GM12891 (cell line): ENCODE results near the gene DISP2.
A peak's percentile ranks its signal among the peaks of the same experiment; 100 is the strongest.

Experiments used
- DNase-seq: peaks from one replicate; pipeline ENCODE4 v3.0.0; 2011; ENCODE audit warnings: low spot score; ENCODE audit not compliant: insufficient read length
- FAIRE-seq: peaks from 2 replicates; lab custom pipeline; 2011; peaks lifted over from hg19 to GRCh38; lab: Jason Lieb, UNC
- PAX5 ChIP-seq: IDR thresholded peaks from 2 replicates; pipeline ENCODE4 v1.6.1; 2011; ENCODE audit warnings: low read length, moderate library complexity, mild to moderate bottlenecking; ENCODE audit not compliant: insufficient read depth, severe bottlenecking
- POLR2A ChIP-seq: IDR thresholded peaks from 2 replicates; pipeline ENCODE4 v1.6.1; 2011; ENCODE audit warnings: low read depth, low read length, control low read depth
- POLR2AphosphoS5 ChIP-seq: IDR thresholded peaks from 2 replicates; pipeline ENCODE4 v1.6.1; 2011; ENCODE audit warnings: low read depth, low read length, control low read depth
- POU2F2 ChIP-seq: IDR thresholded peaks from 2 replicates; pipeline ENCODE4 v1.6.1; 2011; ENCODE audit warnings: low read depth, mild to moderate bottlenecking, control low read depth, low read length, moderate library complexity
- SPI1 ChIP-seq: IDR thresholded peaks from 2 replicates; pipeline ENCODE4 v1.6.1; 2011; ENCODE audit warnings: low read depth, low read length, control low read depth
- TAF1 ChIP-seq: IDR thresholded peaks from 2 replicates; pipeline ENCODE4 v1.6.1; 2011; ENCODE audit warnings: low read depth, low read length, control low read depth

DISP2 gene

DNA sequence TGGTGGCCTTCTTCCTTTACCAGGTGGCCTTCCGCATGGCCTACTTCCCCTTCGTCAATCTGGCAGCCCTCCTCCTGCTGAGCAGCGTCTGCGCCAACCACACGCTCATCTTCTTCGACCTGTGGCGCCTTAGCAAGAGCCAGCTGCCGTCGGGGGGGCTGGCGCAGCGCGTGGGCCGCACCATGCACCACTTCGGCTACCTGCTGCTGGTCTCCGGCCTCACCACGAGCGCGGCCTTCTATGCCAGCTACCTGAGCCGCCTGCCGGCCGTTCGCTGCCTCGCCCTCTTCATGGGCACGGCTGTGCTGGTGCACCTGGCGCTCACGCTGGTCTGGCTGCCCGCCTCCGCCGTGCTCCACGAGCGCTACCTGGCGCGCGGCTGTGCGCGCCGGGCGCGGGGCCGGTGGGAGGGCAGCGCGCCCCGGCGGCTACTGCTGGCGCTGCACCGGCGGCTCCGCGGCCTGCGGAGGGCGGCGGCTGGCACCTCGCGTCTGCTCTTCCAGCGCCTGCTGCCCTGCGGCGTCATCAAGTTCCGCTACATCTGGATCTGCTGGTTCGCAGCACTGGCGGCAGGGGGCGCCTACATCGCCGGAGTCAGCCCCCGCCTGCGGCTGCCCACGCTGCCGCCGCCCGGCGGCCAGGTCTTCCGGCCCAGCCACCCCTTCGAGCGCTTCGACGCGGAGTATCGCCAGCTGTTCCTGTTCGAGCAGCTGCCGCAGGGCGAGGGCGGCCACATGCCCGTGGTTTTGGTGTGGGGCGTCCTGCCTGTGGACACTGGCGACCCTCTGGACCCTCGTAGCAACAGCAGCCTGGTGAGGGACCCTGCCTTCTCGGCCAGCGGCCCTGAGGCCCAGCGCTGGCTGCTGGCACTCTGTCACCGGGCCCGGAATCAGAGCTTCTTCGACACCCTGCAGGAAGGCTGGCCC lies 9.9 kb downstream of the DISP2 start:
- DNase-seq (peak; percentile 94), FAIRE-seq (peak; percentile 99)
- no peak for TF ChIP-seq POU2F2
- no peak for TF ChIP-seq POLR2A
- no peak for TF ChIP-seq TAF1
- TF ChIP-seq PAX5, result no peak
- TF ChIP-seq POLR2AphosphoS5, result no peak
- TF ChIP-seq SPI1, result no peak

- DNase-seq (no peak), FAIRE-seq (no peak)
- TF ChIP-seq POLR2A (no peak), PAX5 (no peak), POU2F2 (no peak), TAF1 (no peak), POLR2AphosphoS5 (no peak), SPI1 (no peak)
These were observed 10.9 kb downstream of the DISP2 start for GRCh38 chr15:40368719-40369473.

DNA sequence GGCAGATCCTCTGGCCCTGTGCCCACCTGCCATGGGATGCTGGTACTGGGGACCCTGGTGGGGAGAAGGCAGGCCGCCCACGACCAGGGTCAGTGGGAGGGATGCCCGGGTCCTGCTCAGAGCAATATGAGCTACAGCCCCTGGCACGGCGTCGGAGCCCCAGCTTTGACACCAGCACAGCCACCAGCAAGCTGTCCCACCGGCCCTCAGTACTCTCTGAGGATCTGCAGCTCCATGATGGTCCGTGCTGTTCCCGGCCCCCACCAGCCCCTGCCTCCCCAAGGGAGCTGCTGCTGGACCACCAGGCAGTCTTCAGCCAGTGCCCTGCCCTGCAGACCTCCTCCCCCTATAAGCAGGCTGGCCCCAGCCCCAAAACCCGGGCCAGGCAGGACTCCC lies 11.5 kb downstream of the DISP2 start:
- no peak for DNase-seq
- no peak for FAIRE-seq
- no peak for TF ChIP-seq SPI1
- TF ChIP-seq TAF1, result no peak
- TF ChIP-seq PAX5, result no peak
- TF ChIP-seq POU2F2, result no peak
- TF ChIP-seq POLR2A, result no peak
- TF ChIP-seq POLR2AphosphoS5, result no peak

- no peak for FAIRE-seq
- no peak for TF ChIP-seq SPI1
- no peak for TF ChIP-seq POU2F2
- TF ChIP-seq POLR2A, result no peak
- no peak for TF ChIP-seq PAX5
- no peak for TF ChIP-seq TAF1
- no peak for TF ChIP-seq POLR2AphosphoS5
These were observed 12.0 kb downstream of the DISP2 start for GRCh38 chr15:40369971-40370370.

GRCh38 chr15:40372981-40373380 lies 15.0 kb downstream of the DISP2 start:
- DNase-seq (no peak), FAIRE-seq (no peak)
- TF ChIP-seq SPI1 (0 out of 2 replicates have a peak, but pooled peaks have one; percentile 14), POU2F2 (no peak)

More at GRCh38 chr15:40369971-40370370, 12.0 kb downstream of the DISP2 start:
- DNase-seq, result no peak

- TF ChIP-seq PAX5, result no peak
- no peak for TF ChIP-seq POU2F2
- no peak for TF ChIP-seq POLR2A
- no peak for TF ChIP-seq POLR2AphosphoS5
- no peak for TF ChIP-seq SPI1
- TF ChIP-seq TAF1, result no peak
- FAIRE-seq (no peak), DNase-seq (no peak)
These were observed 19.6 kb downstream of the DISP2 start for GRCh38 chr15:40377606-40378005.

- FAIRE-seq (no peak), DNase-seq (no peak)
- TF ChIP-seq SPI1 (no peak), TAF1 (no peak), POLR2AphosphoS5 (no peak), PAX5 (no peak)
These were observed 21.4 kb downstream of the DISP2 start for GRCh38 chr15:40379374-40379773.

DNA sequence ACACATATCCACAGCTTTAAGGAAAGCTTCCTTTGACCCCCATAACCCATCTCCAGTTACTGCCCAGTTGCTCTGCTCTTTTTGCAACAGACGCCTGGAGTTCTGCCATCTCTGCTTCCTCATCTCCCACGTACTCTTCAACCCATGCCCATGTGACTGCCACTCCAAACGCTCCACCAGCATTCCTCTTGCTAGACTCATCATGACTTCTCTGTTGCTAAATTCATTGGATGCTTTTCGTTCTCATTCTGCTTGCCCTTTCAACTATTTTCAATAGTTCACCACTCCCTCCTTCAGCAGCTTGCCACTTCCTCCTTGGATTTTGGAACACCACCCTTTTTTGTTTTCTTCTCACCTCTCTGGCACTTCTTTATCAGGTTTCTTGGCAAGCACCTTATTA lies 21.8 kb downstream of the DISP2 start:
- DNase-seq, result no peak
- TF ChIP-seq POLR2AphosphoS5 (no peak), PAX5 (no peak), POU2F2 (no peak), SPI1 (no peak), POLR2A (no peak), TAF1 (no peak)
- no peak for FAIRE-seq

DNA sequence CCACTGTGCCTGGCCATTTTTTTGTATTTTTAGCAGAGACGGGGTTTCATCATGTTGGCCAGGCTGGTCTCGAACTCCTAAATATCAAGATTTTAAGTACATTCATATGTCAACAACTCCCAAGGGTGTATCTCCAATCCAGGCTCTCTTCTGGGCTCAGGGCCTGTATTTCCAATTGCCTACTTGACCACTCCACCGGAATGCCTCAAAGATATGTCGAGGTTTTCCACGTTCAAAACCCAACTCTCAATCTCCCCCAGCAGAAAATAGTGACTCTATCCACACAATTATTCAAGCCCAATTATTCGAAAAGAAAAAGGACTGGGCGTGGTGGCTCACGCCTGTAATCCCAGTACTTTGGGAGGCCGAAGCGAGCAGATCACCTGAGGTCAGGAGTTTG lies 22.6 kb downstream of the DISP2 start:
- DNase-seq (no peak), FAIRE-seq (no peak)
- TF ChIP-seq POLR2A (no peak), PAX5 (no peak), POU2F2 (no peak), TAF1 (no peak), SPI1 (no peak), POLR2AphosphoS5 (no peak)

DNA sequence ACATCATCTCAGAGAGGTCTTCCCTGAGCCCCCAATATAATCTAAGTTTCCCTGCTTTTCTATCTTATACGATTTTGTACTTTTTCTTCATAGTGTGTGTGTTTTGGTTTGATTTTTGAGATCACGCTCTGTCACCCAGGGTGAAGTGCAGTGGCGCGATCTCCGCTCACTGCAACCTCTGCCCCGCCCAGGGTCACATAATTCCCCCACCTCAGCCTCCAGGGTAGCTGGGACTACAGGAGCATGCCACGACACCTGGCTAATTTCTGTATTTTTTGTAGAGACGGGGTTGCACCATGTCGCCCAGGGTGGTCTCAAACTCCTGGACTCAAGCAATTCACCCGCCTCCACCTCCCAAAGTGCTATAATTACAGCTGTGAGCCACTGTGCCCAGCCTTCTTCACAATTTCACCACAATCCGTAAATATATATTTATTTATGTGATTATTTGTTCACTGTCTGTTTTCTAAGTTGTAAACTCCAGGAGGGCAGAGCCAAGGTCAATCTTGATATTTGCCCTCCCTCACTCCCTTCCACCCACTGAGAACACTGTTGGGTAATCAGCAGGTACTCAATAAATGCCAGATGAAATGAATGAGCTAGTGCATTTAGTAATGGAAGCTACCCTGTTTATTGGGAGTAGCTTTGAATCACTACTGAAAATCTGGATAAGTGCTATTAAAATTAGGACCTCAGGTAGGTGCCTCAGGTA lies 24.0 kb downstream of the DISP2 start:
- no peak for FAIRE-seq
- no peak for TF ChIP-seq TAF1
- TF ChIP-seq POLR2AphosphoS5, result no peak
- no peak for TF ChIP-seq PAX5
- TF ChIP-seq SPI1, result no peak
- TF ChIP-seq POU2F2, result no peak
- no peak for TF ChIP-seq POLR2A
- DNase-seq, result no peak
